GM12874 (cell line): ENCODE measurements around the gene TRIM68.

Experiments
- TF ChIP-seq, protein P1 (sequence below): IDR thresholded peaks from 2 replicates; pipeline ENCODE4 v1.5.1; 2011; ENCODE audit warnings: low read depth, mild to moderate bottlenecking, control low read depth, low read length, moderate library complexity; ENCODE audit not compliant: insufficient read depth

TRIM68 gene

GRCh38 chr11:4642043-4642442 lies 34.0 kb upstream of the TRIM68 start:
- TF ChIP-seq, protein P1, sequence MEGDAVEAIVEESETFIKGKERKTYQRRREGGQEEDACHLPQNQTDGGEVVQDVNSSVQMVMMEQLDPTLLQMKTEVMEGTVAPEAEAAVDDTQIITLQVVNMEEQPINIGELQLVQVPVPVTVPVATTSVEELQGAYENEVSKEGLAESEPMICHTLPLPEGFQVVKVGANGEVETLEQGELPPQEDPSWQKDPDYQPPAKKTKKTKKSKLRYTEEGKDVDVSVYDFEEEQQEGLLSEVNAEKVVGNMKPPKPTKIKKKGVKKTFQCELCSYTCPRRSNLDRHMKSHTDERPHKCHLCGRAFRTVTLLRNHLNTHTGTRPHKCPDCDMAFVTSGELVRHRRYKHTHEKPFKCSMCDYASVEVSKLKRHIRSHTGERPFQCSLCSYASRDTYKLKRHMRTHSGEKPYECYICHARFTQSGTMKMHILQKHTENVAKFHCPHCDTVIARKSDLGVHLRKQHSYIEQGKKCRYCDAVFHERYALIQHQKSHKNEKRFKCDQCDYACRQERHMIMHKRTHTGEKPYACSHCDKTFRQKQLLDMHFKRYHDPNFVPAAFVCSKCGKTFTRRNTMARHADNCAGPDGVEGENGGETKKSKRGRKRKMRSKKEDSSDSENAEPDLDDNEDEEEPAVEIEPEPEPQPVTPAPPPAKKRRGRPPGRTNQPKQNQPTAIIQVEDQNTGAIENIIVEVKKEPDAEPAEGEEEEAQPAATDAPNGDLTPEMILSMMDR, result no peak

DNA sequence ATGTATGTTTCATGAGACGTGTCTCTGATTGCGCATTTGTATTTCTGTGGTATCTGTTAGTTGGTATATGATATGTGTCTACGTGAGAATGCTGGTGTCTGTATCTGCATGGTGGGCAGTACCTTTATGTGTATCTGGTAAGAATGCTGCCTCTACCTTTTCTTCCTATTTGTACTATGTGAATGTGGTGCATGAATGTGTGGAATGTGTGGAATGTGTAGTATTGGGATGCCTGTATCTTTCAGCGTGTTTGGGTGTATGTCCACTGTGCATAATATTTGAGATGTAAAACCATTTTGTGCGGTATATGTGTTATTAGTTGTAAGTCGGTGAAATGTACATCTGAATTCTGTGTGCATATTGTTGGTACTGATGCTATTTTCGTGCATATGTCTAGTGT lies 33.5 kb upstream of the TRIM68 start:
- TF ChIP-seq, protein P1, result no peak

- TF ChIP-seq, protein P1, result no peak
Measured at GRCh38 chr11:4639931-4640330, 31.9 kb upstream of the TRIM68 start.

DNA sequence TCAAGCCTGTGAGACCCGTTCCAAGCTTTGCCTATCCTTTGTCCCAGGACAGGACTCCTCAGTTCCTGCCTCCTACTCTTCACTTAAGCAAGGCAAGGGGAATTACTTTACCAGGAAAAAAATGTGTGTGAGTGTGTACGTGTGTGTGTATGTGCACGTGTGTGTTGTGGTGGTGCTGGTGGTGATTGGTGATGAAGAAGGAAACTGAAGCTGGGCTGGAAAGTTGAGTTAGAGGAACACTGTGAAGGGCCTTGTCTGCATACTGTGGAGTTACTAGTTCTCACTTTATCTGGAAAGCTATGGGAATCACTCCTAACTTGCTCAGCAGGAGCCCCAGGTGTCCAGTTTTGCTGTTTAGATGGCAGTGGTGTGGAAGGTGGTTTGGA lies 29.6 kb upstream of the TRIM68 start:
- TF ChIP-seq, protein P1, result no peak

DNA sequence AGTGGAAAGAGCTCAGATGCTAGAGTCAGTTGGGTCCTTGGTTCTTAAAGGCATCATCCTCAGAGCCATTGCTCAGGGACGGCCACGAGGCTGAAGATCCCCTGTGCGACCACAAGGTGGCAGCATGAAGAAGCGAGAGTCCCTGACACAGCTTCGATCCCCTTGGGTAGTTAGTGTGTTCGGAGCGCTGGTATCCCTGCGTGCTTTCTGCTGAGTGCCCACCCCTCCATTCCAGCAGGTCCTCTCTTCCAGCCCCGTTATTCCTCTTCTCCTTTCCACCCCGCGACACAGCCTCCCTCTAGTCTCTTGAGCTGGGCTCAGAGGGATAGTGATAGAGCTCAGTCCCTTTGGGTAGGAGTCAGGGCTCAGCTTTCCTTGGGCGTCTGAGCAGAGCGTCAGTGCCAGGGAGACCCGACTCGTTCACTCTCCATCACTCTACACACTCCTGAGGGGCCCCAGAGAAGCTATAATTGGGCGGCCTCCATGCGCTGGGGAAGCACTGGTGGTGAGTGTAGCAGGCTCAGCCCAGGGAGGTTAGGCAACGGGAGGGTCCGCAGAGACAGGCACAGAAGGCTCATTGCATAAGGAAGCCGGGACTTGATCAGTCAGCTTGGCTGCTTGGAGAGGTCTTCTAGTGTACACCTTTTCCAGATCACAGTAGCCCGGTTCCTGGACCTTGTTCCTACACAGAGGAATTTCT lies 29.1 kb upstream of the TRIM68 start, which contains the start of gene OR51D1:
Gene OR51D1, plus strand, starts transcription at position 516 of the 700 bp plus-strand sequence. CDS start 2,314 bp downstream, outside the sequence.
- TF ChIP-seq, protein P1, result peak; percentile 90

DNA sequence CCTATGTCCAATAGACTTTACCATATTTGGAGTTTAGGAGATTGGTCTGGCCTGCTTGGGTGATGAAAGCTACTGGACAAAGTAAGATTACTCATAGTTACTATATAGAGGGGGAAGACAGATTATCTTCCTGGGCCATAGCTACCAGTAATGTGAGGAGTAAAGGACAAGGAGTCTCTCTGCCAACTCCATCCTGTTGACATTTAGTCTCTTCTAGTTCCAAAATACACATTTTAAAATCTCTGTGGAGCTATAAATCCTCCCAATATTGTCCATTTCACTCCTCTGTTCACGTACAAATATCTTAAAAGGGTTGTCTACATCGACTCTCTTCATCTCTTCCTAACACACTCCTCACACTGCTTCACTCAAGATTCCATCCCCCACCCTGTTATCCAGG lies 28.1 kb upstream of the TRIM68 start:
- TF ChIP-seq, protein P1, result no peak

GRCh38 chr11:4626207-4627099 lies 18.4 kb upstream of the TRIM68 start:
- TF ChIP-seq, protein P1, result peak; percentile 63
